HL-60 (cell line): Measurements from ENCODE around the gene TMEM156.

Experiments used
- DNase-seq, 2 experiments: peaks; one replicate each; pipeline ENCODE4 v3.0.0-alpha.2; 2010 to 2020; ENCODE audit warnings: low read depth in 1 of 2, low spot score in 1 of 2
- H3K27ac ChIP-seq: fragments of 250-450 bp; sonication (Bioruptor Pico); replicated peaks from 2 replicates; pipeline ENCODE4 v1.5.1; 2020; ENCODE audit warnings: mild to moderate bottlenecking, moderate library complexity
- H3K27me3 ChIP-seq: fragments of 250-450 bp; sonication (Bioruptor Pico); 2 replicates; pipeline ENCODE4 v1.5.1; 2021; ENCODE audit warnings: mild to moderate bottlenecking, moderate library complexity; ENCODE audit not compliant: insufficient read depth, poor library complexity, severe bottlenecking
- H3K4me3 ChIP-seq: replicated peaks from 2 replicates; pipeline ENCODE4 v1.5.1; 2011; ENCODE audit warnings: mild to moderate bottlenecking, control low read depth, low read length; ENCODE audit not compliant: insufficient read depth
- CTCF ChIP-seq: IDR thresholded peaks from one replicate; pipeline ENCODE4 v1.5.1; 2011; ENCODE audit warnings: low read length, control low read depth, inconsistent platforms; ENCODE audit not compliant: insufficient read depth
- GABPA ChIP-seq: IDR thresholded peaks from 2 replicates; pipeline ENCODE4 v1.6.1; 2012; ENCODE audit warnings: low read depth
- POLR2AphosphoS5 ChIP-seq: IDR thresholded peaks from 2 replicates; pipeline ENCODE4 v1.6.1; 2012; ENCODE audit warnings: low read depth
- REST ChIP-seq: IDR thresholded peaks from 2 replicates; pipeline ENCODE4 v1.6.1; 2012; ENCODE audit warnings: low read depth; ENCODE audit not compliant: insufficient replicate concordance
- SPI1 ChIP-seq: IDR thresholded peaks from 2 replicates; pipeline ENCODE4 v1.6.1; 2012; ENCODE audit warnings: low read depth, mild to moderate bottlenecking, borderline replicate concordance

Gene TMEM156

GRCh38 chr4:39024311-39024865, 7.8 kb downstream of the TMEM156 start:
- no peak for TF ChIP-seq CTCF
- TF ChIP-seq SPI1: no peak
- TF ChIP-seq POLR2AphosphoS5: no peak
- no peak for TF ChIP-seq GABPA
- TF ChIP-seq REST: no peak
- DNase-seq: no peak
- Histone ChIP-seq H3K4me3 (no peak overlapping the region), H3K27ac (no peak overlapping the region), H3K27me3 (no peaks in the 10 kb centered on the region)

GRCh38 chr4:39023059-39023458, 9.2 kb downstream of the TMEM156 start:
- Histone ChIP-seq H3K27me3 (no peaks in the 10 kb centered on the region), H3K27ac (no peak overlapping the region), H3K4me3 (no peak overlapping the region)
- no peak for TF ChIP-seq CTCF
- TF ChIP-seq SPI1: no peak
- TF ChIP-seq GABPA: no peak
- no peak for TF ChIP-seq POLR2AphosphoS5
- TF ChIP-seq REST: no peak
- DNase-seq: no peak

- TF ChIP-seq SPI1: no peak
- TF ChIP-seq GABPA: no peak
- TF ChIP-seq REST: no peak
- no peak for TF ChIP-seq CTCF
- TF ChIP-seq POLR2AphosphoS5: no peak
- Histone ChIP-seq H3K4me3 (no peak overlapping the region), H3K27ac (no peak overlapping the region), H3K27me3 (no peaks in the 10 kb centered on the region)
- DNase-seq: no peak
Observed at GRCh38 chr4:39022241-39022640, 10.0 kb downstream of the TMEM156 start.
